ENCODE results near the gene ARID3A. TPM values are rescaled to one million over a fixed set of nuclear protein-coding genes. Genes with fewer than 3 reads are reported as not detected.

Gene ARID3A
- total and polyA plus RNA-seq, 2 of the 4 experiments (the other 2 are of a cell fraction) = 16.0 to 23.1 TPM

- no peak overlapping the region for H3K18ac ChIP-seq (ENCODE audit: low read depth, low read length)
- no peak overlapping the region for H3K4me2 ChIP-seq (ENCODE audit: low read depth, low read length)
- H3K27me3 ChIP-seq (ENCODE audit: control insufficient read depth, insufficient read depth, low read length) = no peaks in the 10 kb centered on the region
- no peak overlapping the region for H4K8ac ChIP-seq (ENCODE audit: low read depth in 2 of 2, low read length in 2 of 2)
- peak overlapping the region; percentile 23 for H2AFZ ChIP-seq (replicated peaks; ENCODE audit: low read length, poor library complexity)
- ChIA-PET POLR2A (ENCODE audit: unreplicated experiment) (no interaction called here), CTCF (no interaction called here)
- no peak overlapping the region for H4K91ac ChIP-seq (ENCODE audit: insufficient read depth, low read depth, low read length)
- no peak overlapping the region for H2BK20ac ChIP-seq (ENCODE audit: low read depth, low read length)
- peaks cover 50% of the 10 kb centered on the region for H3K36me3 ChIP-seq (ENCODE audit: control insufficient read depth, insufficient read depth, low read length)
- H3K9me3 ChIP-seq (ENCODE audit: control insufficient read depth, insufficient read depth, low read length) = no peaks in the 10 kb centered on the region
- no peak overlapping the region for H2BK15ac ChIP-seq (ENCODE audit: low read depth, low read length)
- no peak overlapping the region for H2BK120ac ChIP-seq (ENCODE audit: low read depth, low read length)
- BruUV-seq (replicated peaks) = no TSS peak
- peaks cover 33% of the 10 kb centered on the region for H3K4me1 ChIP-seq (ENCODE audit: control insufficient read depth, insufficient read depth, low read length)
- no peak overlapping the region for H3K27ac ChIP-seq (ENCODE audit: insufficient read depth, low read length)
- peak overlapping the region; percentile 36; the same call in 1 of the 2 replicates for H2AK5ac ChIP-seq (ENCODE audit: low read depth, low read length)
- TF ChIP-seq CEBPB (IDR thresholded peaks at IDR 0.05; ENCODE audit: low read depth, low read length) (no peak), RAD21 (IDR thresholded peaks at IDR 0.05; ENCODE audit: low read length) (no peak), RFX5 (IDR thresholded peaks at IDR 0.05; ENCODE audit: low read depth, low read length) (no peak), SMC3 (IDR thresholded peaks at IDR 0.05; ENCODE audit: low read depth, low read length) (no peak), MAZ (IDR thresholded peaks at IDR 0.05; ENCODE audit: borderline replicate concordance, low read depth, low read length) (no peak), USF2 (IDR thresholded peaks at IDR 0.05; ENCODE audit: low read depth, low read length) (no peak), POLR2A (IDR thresholded peaks at IDR 0.05; ENCODE audit: low read depth, low read length) (no peak)
- TF ChIP-seq, protein P1, sequence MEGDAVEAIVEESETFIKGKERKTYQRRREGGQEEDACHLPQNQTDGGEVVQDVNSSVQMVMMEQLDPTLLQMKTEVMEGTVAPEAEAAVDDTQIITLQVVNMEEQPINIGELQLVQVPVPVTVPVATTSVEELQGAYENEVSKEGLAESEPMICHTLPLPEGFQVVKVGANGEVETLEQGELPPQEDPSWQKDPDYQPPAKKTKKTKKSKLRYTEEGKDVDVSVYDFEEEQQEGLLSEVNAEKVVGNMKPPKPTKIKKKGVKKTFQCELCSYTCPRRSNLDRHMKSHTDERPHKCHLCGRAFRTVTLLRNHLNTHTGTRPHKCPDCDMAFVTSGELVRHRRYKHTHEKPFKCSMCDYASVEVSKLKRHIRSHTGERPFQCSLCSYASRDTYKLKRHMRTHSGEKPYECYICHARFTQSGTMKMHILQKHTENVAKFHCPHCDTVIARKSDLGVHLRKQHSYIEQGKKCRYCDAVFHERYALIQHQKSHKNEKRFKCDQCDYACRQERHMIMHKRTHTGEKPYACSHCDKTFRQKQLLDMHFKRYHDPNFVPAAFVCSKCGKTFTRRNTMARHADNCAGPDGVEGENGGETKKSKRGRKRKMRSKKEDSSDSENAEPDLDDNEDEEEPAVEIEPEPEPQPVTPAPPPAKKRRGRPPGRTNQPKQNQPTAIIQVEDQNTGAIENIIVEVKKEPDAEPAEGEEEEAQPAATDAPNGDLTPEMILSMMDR (conservative IDR thresholded peaks at IDR 0.05; ENCODE audit: low read depth, low read length) = no peak
- dilution Hi-C loops (cut with HindIII; ENCODE audit: low sequenced_read_pairs, unreplicated experiment) = no loop called here
- in situ Hi-C loops (cut with MboI; ENCODE audit: low sequenced_read_pairs) = no loop called here
- no peak overlapping the region for H3K4me3 ChIP-seq (ENCODE audit: insufficient read depth, low read depth, low read length)
- WGBS, 2 experiments (ENCODE audit: extremely low coverage in 2 of 2, insufficient read length in 1 of 2) = 100% methylated on average over 5 of the region's 16 CpGs; no CpG with 5 or more reads in 1 of the 2 experiments
- H3K14ac ChIP-seq (replicated peaks; ENCODE audit: low read depth, low read length) = no peak overlapping the region
- intact Hi-C loops (cut with micrococcal nuclease) = no loop called here
- no peak overlapping the region for H3K56ac ChIP-seq (ENCODE audit: extremely low read depth, insufficient read depth, low read length)
- H4K20me1 ChIP-seq (ENCODE audit: insufficient read depth, low read length) = peaks cover 64% of the 10 kb centered on the region
- H4K5ac ChIP-seq (ENCODE audit: low read depth, low read length) = no peak overlapping the region
- no peak overlapping the region for H3K23ac ChIP-seq (ENCODE audit: low read depth, low read length)
- ATAC-seq (ENCODE audit: low read depth) (no peak), DNase-seq (no peak)
- H2AK9ac ChIP-seq (replicated peaks; ENCODE audit: low read depth, low read length, poor library complexity) = peak overlapping the region; percentile 5
- H3K79me1 ChIP-seq (ENCODE audit: low read depth in 1 of 2, low read length in 2 of 2) = peaks cover 29 to 74% of the 10 kb centered on the region in 2 experiments
- H3K9ac ChIP-seq (ENCODE audit: low read depth, low read length) = no peak overlapping the region
- H3K9me1 ChIP-seq (ENCODE audit: insufficient read depth, low read length) = peaks cover 17% of the 10 kb centered on the region
- no peak overlapping the region for H2BK5ac ChIP-seq (ENCODE audit: low read depth, low read length, poor library complexity, severe bottlenecking)
- no peak overlapping the region; the same call in 1 of the 2 replicates for H3K4ac ChIP-seq (ENCODE audit: low read depth, low read length)
Measured at GRCh38 chr19:937259-937694, 11.4 kb downstream of the ARID3A start.

All from IMR-90 (cell line).